ENCODE data around the gene MT1H. TPM values are rescaled to one million over a fixed set of nuclear protein-coding genes. Genes with fewer than 3 reads are reported as not detected.

The MT1H gene
- total RNA-seq, 4 donors from 2014 or later: 1.9 to 23.9 (median 11.9) TPM

GRCh38 chr16:56709443-56710040, 39.9 kb downstream of the MT1H start:
- Histone ChIP-seq H3K27ac (no peak overlapping the region), H3K27me3 (no peaks in the 10 kb centered on the region), H3K36me3 (no peaks in the 10 kb centered on the region), H3K9me3 (no peaks in the 10 kb centered on the region), H3K4me1 (peaks cover 3% of the 10 kb centered on the region), H3K4me3 (no peak overlapping the region)
- no peak for DNase-seq (ENCODE audit: low spot score in 2 of 2)
- no peak for TF ChIP-seq POLR2AphosphoS5 (IDR thresholded peaks at IDR 0.05)
- no peak for TF ChIP-seq POLR2A (IDR thresholded peaks at IDR 0.05)
- no peak for TF ChIP-seq CTCF (IDR thresholded peaks at IDR 0.05)
- no peak for TF ChIP-seq EP300 (IDR thresholded peaks at IDR 0.05)
- WGBS: 92% methylated on average over 4 of the region's 4 CpGs

- DNase-seq (ENCODE audit: low spot score in 2 of 2): no peak
- Histone ChIP-seq H3K9me3 (no peaks in the 10 kb centered on the region), H3K27me3 (no peaks in the 10 kb centered on the region), H3K4me1 (peaks cover 3% of the 10 kb centered on the region), H3K36me3 (no peaks in the 10 kb centered on the region), H3K4me3 (no peak overlapping the region), H3K27ac (no peak overlapping the region)
- WGBS: 77% methylated on average over 3 of the region's 3 CpGs
- TF ChIP-seq POLR2AphosphoS5 (IDR thresholded peaks at IDR 0.05) (no peak), EP300 (IDR thresholded peaks at IDR 0.05) (no peak), CTCF (IDR thresholded peaks at IDR 0.05) (no peak), POLR2A (IDR thresholded peaks at IDR 0.05) (no peak)
Measured at GRCh38 chr16:56710181-56710737, 40.6 kb downstream of the MT1H start.

- DNase-seq (ENCODE audit: low spot score in 2 of 2): no peak
- TF ChIP-seq CTCF (IDR thresholded peaks at IDR 0.05) (no peak), EP300 (IDR thresholded peaks at IDR 0.05) (no peak), POLR2A (IDR thresholded peaks at IDR 0.05) (no peak), POLR2AphosphoS5 (IDR thresholded peaks at IDR 0.05) (no peak)
- 89% methylated on average over 2 of the region's 2 CpGs for WGBS
- Histone ChIP-seq H3K36me3 (no peaks in the 10 kb centered on the region), H3K4me1 (peaks cover 3% of the 10 kb centered on the region), H3K4me3 (no peak overlapping the region), H3K27ac (no peak overlapping the region), H3K9me3 (no peaks in the 10 kb centered on the region), H3K27me3 (no peaks in the 10 kb centered on the region)
Measured at GRCh38 chr16:56711862-56712261, 42.2 kb downstream of the MT1H start.

GRCh38 chr16:56713794-56714193, 44.2 kb downstream of the MT1H start:
- H3K27me3 ChIP-seq: no peaks in the 10 kb centered on the region
- no peak for DNase-seq (ENCODE audit: low spot score in 2 of 2)
- no peak overlapping the region for H3K27ac ChIP-seq
- no peak overlapping the region for H3K4me3 ChIP-seq
- no peak for TF ChIP-seq POLR2A (IDR thresholded peaks at IDR 0.05)
- H3K36me3 ChIP-seq: no peaks in the 10 kb centered on the region
- 86% methylated on average over 2 of the region's 2 CpGs for WGBS
- H3K9me3 ChIP-seq: no peaks in the 10 kb centered on the region
- H3K4me1 ChIP-seq: no peaks in the 10 kb centered on the region

GRCh38 chr16:56715126-56715525, 45.5 kb downstream of the MT1H start:
- DNase-seq (ENCODE audit: low spot score in 2 of 2): no peak
- Histone ChIP-seq H3K9me3 (no peaks in the 10 kb centered on the region), H3K27ac (no peak overlapping the region), H3K4me1 (no peaks in the 10 kb centered on the region), H3K27me3 (no peaks in the 10 kb centered on the region), H3K4me3 (no peak overlapping the region), H3K36me3 (no peaks in the 10 kb centered on the region)
- TF ChIP-seq POLR2AphosphoS5 (IDR thresholded peaks at IDR 0.05) (no peak), EP300 (IDR thresholded peaks at IDR 0.05) (no peak), CTCF (IDR thresholded peaks at IDR 0.05) (no peak), POLR2A (IDR thresholded peaks at IDR 0.05) (no peak)
- WGBS: 78% methylated on average over 4 of the region's 4 CpGs

Measured in suprapubic skin (tissue), 4 donors.